Smooth muscle cell (in vitro differentiated cells): ENCODE measurements around the gene ABCA4. TPM values are rescaled to one million over a fixed set of nuclear protein-coding genes. Genes with fewer than 3 reads are reported as not detected.

Source experiments
- DNase-seq: peaks from one replicate; lab custom pipeline; 2025; ENCODE audit not compliant: unreplicated experiment; lab: John Stamatoyannopoulos, UW
- H2AFZ ChIP-seq: fragments of 200-600 bp; sonication (generic); 2 replicates; pipeline ENCODE4 v1.6.0; 2016; ENCODE audit warnings: antibody characterized with exemption, low read depth, mild to moderate bottlenecking
- H3F3A ChIP-seq: fragments of 200-600 bp; sonication (generic); 2 replicates; pipeline ENCODE4 v1.6.0; 2017; ENCODE audit warnings: antibody characterized with exemption, low read depth
- H3K27ac ChIP-seq: fragments of 200-600 bp; sonication (generic); 2 replicates; pipeline ENCODE4 v1.5.1; 2016; ENCODE audit warnings: low read depth, mild to moderate bottlenecking
- H3K27me3 ChIP-seq: fragments of 200-600 bp; sonication (generic); 2 replicates; pipeline ENCODE4 v1.6.1; 2016; ENCODE audit warnings: low read depth, mild to moderate bottlenecking
- H3K36me3 ChIP-seq: fragments of 200-600 bp; sonication (generic); 2 replicates; pipeline ENCODE4 v1.5.1; 2016; ENCODE audit warnings: low read depth
- H3K4me1 ChIP-seq: fragments of 200-600 bp; sonication (generic); 2 replicates; pipeline ENCODE4 v1.5.1; 2016; ENCODE audit warnings: low read depth
- H3K4me2 ChIP-seq: fragments of 200-600 bp; sonication (generic); 2 replicates; pipeline ENCODE4 v1.6.0; 2016; ENCODE audit warnings: mild to moderate bottlenecking
- H3K4me3 ChIP-seq: fragments of 200-600 bp; sonication (generic); 2 replicates; pipeline ENCODE4 v1.5.1; 2016; ENCODE audit warnings: mild to moderate bottlenecking
- H3K79me2 ChIP-seq: fragments of 200-600 bp; sonication (generic); 2 replicates; pipeline ENCODE4 v1.6.0; 2016; ENCODE audit warnings: low read depth, mild to moderate bottlenecking
- H3K9ac ChIP-seq: fragments of 200-600 bp; sonication (generic); 2 replicates; pipeline ENCODE4 v1.6.0; 2016; ENCODE audit warnings: low read depth
- H3K9me3 ChIP-seq: fragments of 200-600 bp; sonication (generic); replicated peaks from 2 replicates; pipeline ENCODE4 v1.5.1; 2016; ENCODE audit warnings: low read depth
- H4K20me1 ChIP-seq: fragments of 200-600 bp; sonication (generic); 2 replicates; pipeline ENCODE4 v1.6.0; 2016; ENCODE audit warnings: low read depth
- CTCF ChIP-seq: fragments of 200-600 bp; sonication (generic); IDR thresholded peaks from 2 replicates; pipeline ENCODE4 v1.5.1; 2017; ENCODE audit warnings: borderline replicate concordance, mild to moderate bottlenecking, antibody characterized with exemption; ENCODE audit not compliant: insufficient read depth, poor library complexity, severe bottlenecking
- WGBS: methylation state at CpG from one replicate; pipeline ENCODE4 v1.1.7; 2016; ENCODE audit warnings: low lambda C conversion rate; 5-methylcytosine and 5-hydroxymethylcytosine counted together
- polyA plus RNA-seq: library from polyadenylated mRNA; unstranded; fragments of >200 nt; fragmentation: Nextera tagmentation; extraction: Ambion mirVana; gene quantifications from 2 replicates; pipeline ENCODE4 v1.2.1, GENCODE V29; 2016
- total RNA-seq: library from RNA; depleted of rRNA; stranded (reverse); fragments of >200 nt; gene quantifications from 2 replicates; pipeline ENCODE4 v1.2.3, GENCODE V29; 2014

ABCA4 gene
- total and polyA plus RNA-seq, 2 experiments from 2014 or later = 0.46 to 0.99 TPM

- H3K4me3 ChIP-seq = peak overlapping the region; percentile 20
- H3K36me3 ChIP-seq = no peaks in the 10 kb centered on the region
- H3K4me2 ChIP-seq = peak overlapping the region; percentile 65
- WGBS = 15% methylated on average over 22 of the region's 22 CpGs
- no peak for DNase-seq
- H3K27ac ChIP-seq = no peak overlapping the region
- H3F3A ChIP-seq = peaks cover 12% of the 10 kb centered on the region
- no peak overlapping the region for H3K9ac ChIP-seq
- TF ChIP-seq CTCF = peak; percentile 58
- H4K20me1 ChIP-seq = no peaks in the 10 kb centered on the region
- H3K9me3 ChIP-seq = no peaks in the 10 kb centered on the region
- H2AFZ ChIP-seq = peak overlapping the region; percentile 36
- H3K27me3 ChIP-seq = no peaks in the 10 kb centered on the region
- H3K4me1 ChIP-seq = peaks cover 16% of the 10 kb centered on the region
- H3K79me2 ChIP-seq = no peaks in the 10 kb centered on the region
Observed at GRCh38 chr1:94045465-94046056, 75.4 kb downstream of the ABCA4 start.

- Histone ChIP-seq H3K79me2 (no peaks in the 10 kb centered on the region), H3K4me2 (no peak overlapping the region), H3K4me1 (peaks cover 16% of the 10 kb centered on the region), H3K27me3 (no peaks in the 10 kb centered on the region), H3K9me3 (no peaks in the 10 kb centered on the region), H3K36me3 (no peaks in the 10 kb centered on the region), H4K20me1 (no peaks in the 10 kb centered on the region), H3K4me3 (no peak overlapping the region), H3K27ac (no peak overlapping the region), H2AFZ (no peak overlapping the region), H3K9ac (no peak overlapping the region), H3F3A (peaks cover 12% of the 10 kb centered on the region)
- DNase-seq = no peak
- 73% methylated on average over 9 of the region's 9 CpGs for WGBS
- TF ChIP-seq CTCF = no peak
Observed at GRCh38 chr1:94044891-94045290, 76.1 kb downstream of the ABCA4 start.

- Histone ChIP-seq H3K27me3 (no peaks in the 10 kb centered on the region), H3K4me3 (no peak overlapping the region), H4K20me1 (no peaks in the 10 kb centered on the region), H3K4me1 (peaks cover 16% of the 10 kb centered on the region), H3K27ac (no peak overlapping the region), H2AFZ (no peak overlapping the region), H3K36me3 (no peaks in the 10 kb centered on the region), H3K9ac (no peak overlapping the region), H3F3A (peaks cover 12% of the 10 kb centered on the region), H3K4me2 (no peak overlapping the region), H3K79me2 (no peaks in the 10 kb centered on the region), H3K9me3 (no peaks in the 10 kb centered on the region)
- DNase-seq = no peak
- TF ChIP-seq CTCF = no peak
- 79% methylated on average over 9 of the region's 9 CpGs for WGBS
Observed at GRCh38 chr1:94044290-94044790, 76.6 kb downstream of the ABCA4 start.

- H3K27me3 ChIP-seq = no peaks in the 10 kb centered on the region
- H3K9ac ChIP-seq = no peak overlapping the region
- no peaks in the 10 kb centered on the region for H3K9me3 ChIP-seq
- DNase-seq = no peak
- no peak overlapping the region for H3K4me3 ChIP-seq
- H3K4me2 ChIP-seq = no peak overlapping the region
- no peak overlapping the region for H3K27ac ChIP-seq
- WGBS = 87% methylated on average over 3 of the region's 4 CpGs
- no peaks in the 10 kb centered on the region for H3K79me2 ChIP-seq
- H2AFZ ChIP-seq = no peak overlapping the region
- peaks cover 10% of the 10 kb centered on the region for H3F3A ChIP-seq
- H3K36me3 ChIP-seq = no peaks in the 10 kb centered on the region
- peaks cover 16% of the 10 kb centered on the region for H3K4me1 ChIP-seq
- no peaks in the 10 kb centered on the region for H4K20me1 ChIP-seq
- TF ChIP-seq CTCF = no peak
Observed at GRCh38 chr1:94043738-94044289, 77.1 kb downstream of the ABCA4 start.
